Caco-2 (cell line): ENCODE data around the gene ARMH1. TPM values are rescaled to one million over a fixed set of nuclear protein-coding genes. Genes with fewer than 3 reads are reported as not detected.
A peak's percentile ranks its signal among the peaks of the same experiment; 100 is the strongest.

Source experiments
- BruUV-seq: library from RNA; stranded (reverse); fragments of 400-500 nt; replicated peaks from 2 replicates; lab custom pipeline; 2021; lab: Mats Ljungman, UMichigan
- CTCF ChIA-PET: fragments of 300-600 bp; sonication (Branson Sonifier 250); formaldehyde crosslinking; loops from one replicate; lab custom pipeline; 2022; ENCODE audit warnings: antibody characterized with exemption; lab: Charles Lee
- POLR2A ChIA-PET: fragments of 300-600 bp; sonication (Branson Sonifier 250); formaldehyde crosslinking; loops from one replicate; lab custom pipeline; 2022; ENCODE audit warnings: antibody characterized with exemption; lab: Charles Lee
- DNase-seq, 2 experiments: peaks; one replicate each; pipeline versions ENCODE4 v3.0.0 to v3.0.0-alpha.2; 2020 to 2022
- H3K27me3 ChIP-seq: replicated peaks from 2 replicates; pipeline ENCODE4 v1.6.0; 2011; ENCODE audit warnings: low read length; ENCODE audit not compliant: control insufficient read depth, insufficient read depth
- H3K36me3 ChIP-seq: 2 replicates; pipeline ENCODE4 v1.5.1; 2011; ENCODE audit warnings: low read length; ENCODE audit not compliant: control insufficient read depth, insufficient read depth
- H3K4me1 ChIP-seq: fragments of 250-450 bp; sonication (Bioruptor Pico); 2 replicates; pipeline ENCODE4 v1.5.1; 2020; ENCODE audit warnings: mild to moderate bottlenecking
- H3K4me3 ChIP-seq: 2 replicates; pipeline ENCODE4 v1.5.1; 2011; ENCODE audit warnings: low read depth, mild to moderate bottlenecking, control low read depth, low read length
- H3K9me3 ChIP-seq: fragments of 250-450 bp; sonication (Bioruptor Pico); 2 replicates; pipeline ENCODE4 v1.5.1; 2020; ENCODE audit warnings: mild to moderate bottlenecking, moderate library complexity
- H3K27ac Mint-ChIP-seq: one replicate; pipeline ENCODE4 v1.8.0; 2022; ENCODE audit warnings: mixed read lengths; ENCODE audit not compliant: unreplicated experiment
- H3K27me3 Mint-ChIP-seq: one replicate; pipeline ENCODE4 v1.8.0; 2022; ENCODE audit warnings: mixed read lengths; ENCODE audit not compliant: insufficient read depth, unreplicated experiment
- H3K36me3 Mint-ChIP-seq: one replicate; pipeline ENCODE4 v1.8.0; 2022; ENCODE audit warnings: mild to moderate bottlenecking, mixed read lengths; ENCODE audit not compliant: insufficient read depth, unreplicated experiment
- H3K4me1 Mint-ChIP-seq: one replicate; pipeline ENCODE4 v1.8.0; 2022; ENCODE audit warnings: low read depth, mixed read lengths; ENCODE audit not compliant: unreplicated experiment
- H3K4me3 Mint-ChIP-seq: one replicate; pipeline ENCODE4 v1.8.0; 2022; ENCODE audit warnings: mild to moderate bottlenecking, moderate library complexity, mixed read lengths; ENCODE audit not compliant: unreplicated experiment
- H3K9me3 Mint-ChIP-seq: one replicate; pipeline ENCODE4 v1.8.0; 2022; ENCODE audit warnings: mixed read lengths; ENCODE audit not compliant: unreplicated experiment
- intact Hi-C: fragments of 100-400 bp; cut with micrococcal nuclease; formaldehyde crosslinking; loops from one replicate; pipeline ENCODE4 v1.10.0; 2022; ENCODE audit not compliant: unreplicated experiment
- total RNA-seq: library from RNA; stranded (reverse); gene quantifications from 2 replicates; pipeline ENCODE4 v1.2.3, GENCODE V29; 2022
- TF ChIP-seq, protein P1 (sequence below), 2 experiments: fragments of 200-600 bp in 1 of 2; IDR thresholded peaks; 1 replicate in 1 of 2; 2 replicates in 1 of 2; pipeline versions ENCODE4 v1.5.1 to v1.8.0; 2011 to 2022; ENCODE audit warnings: antibody characterized with exemption in 1 of 2, control low read depth in 1 of 2, inconsistent platforms in 1 of 2, low read depth in 1 of 2, low read length in 1 of 2, mild to moderate bottlenecking in 1 of 2, moderate library complexity in 1 of 2; ENCODE audit not compliant: insufficient read depth in 1 of 2, severe bottlenecking in 1 of 2, unreplicated experiment in 1 of 2

Gene ARMH1
- total RNA-seq, 1 experiment from 2014 or later: not detected

DNA sequence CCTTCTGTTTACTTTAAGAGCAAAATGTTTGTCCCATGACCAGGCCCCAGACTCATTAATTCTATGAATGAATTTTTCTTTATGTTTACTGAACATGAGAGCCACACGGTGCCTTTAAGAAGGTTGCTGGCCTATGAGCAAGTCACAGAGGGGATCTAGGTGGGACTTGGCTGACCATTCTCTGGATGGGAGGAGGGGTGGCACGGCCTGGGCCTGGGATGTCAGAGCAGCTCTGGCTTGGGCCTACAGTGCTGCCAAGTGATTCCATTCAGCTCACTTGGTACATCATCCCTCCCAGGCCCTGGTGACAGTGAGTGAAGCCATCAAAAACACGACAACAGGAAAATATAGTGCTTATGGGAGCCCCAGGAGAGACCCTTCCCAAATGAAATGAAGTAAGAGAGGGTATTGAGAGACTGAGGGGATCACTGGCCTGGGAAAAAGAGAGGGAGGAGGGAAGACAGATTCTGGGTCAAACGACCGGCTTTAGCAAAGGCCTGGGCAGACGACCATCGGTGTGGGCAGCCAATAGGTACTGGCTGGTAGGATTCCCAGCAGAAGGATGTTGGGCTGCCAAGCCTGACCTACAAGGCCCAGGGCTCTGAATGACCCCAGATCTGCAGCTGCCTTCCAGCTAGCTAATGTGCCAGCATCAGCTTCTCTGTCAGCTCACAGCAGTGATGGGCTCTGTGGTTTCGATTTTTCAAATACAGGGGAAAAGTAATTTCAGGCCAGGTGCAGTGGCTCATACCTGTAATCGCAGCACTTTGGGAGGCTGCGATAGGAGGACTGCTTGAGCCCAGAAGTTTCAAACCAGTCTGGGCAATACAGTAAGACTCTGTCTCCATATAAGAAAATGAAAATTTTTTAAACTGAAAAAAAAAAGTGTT lies 3.5 kb upstream of the ARMH1 start:
- Histone ChIP-seq H3K9me3 (no peaks in the 10 kb centered on the region), H3K36me3 (no peaks in the 10 kb centered on the region), H3K4me1 (no peaks in the 10 kb centered on the region), H3K27me3 (no peaks in the 10 kb centered on the region), H3K4me3 (no peak overlapping the region)
- DNase-seq: peak in 1 of 2 experiments; percentile 12
- Mint-ChIP-seq H3K9me3 (no peaks in the 10 kb centered on the region), H3K4me3 (no peak overlapping the region), H3K27me3 (no peaks in the 10 kb centered on the region), H3K27ac (no peak overlapping the region), H3K4me1 (no peaks in the 10 kb centered on the region), H3K36me3 (peaks cover 8% of the 10 kb centered on the region)
- POLR2A ChIA-PET: no interaction called here
- TF ChIP-seq, protein P1, sequence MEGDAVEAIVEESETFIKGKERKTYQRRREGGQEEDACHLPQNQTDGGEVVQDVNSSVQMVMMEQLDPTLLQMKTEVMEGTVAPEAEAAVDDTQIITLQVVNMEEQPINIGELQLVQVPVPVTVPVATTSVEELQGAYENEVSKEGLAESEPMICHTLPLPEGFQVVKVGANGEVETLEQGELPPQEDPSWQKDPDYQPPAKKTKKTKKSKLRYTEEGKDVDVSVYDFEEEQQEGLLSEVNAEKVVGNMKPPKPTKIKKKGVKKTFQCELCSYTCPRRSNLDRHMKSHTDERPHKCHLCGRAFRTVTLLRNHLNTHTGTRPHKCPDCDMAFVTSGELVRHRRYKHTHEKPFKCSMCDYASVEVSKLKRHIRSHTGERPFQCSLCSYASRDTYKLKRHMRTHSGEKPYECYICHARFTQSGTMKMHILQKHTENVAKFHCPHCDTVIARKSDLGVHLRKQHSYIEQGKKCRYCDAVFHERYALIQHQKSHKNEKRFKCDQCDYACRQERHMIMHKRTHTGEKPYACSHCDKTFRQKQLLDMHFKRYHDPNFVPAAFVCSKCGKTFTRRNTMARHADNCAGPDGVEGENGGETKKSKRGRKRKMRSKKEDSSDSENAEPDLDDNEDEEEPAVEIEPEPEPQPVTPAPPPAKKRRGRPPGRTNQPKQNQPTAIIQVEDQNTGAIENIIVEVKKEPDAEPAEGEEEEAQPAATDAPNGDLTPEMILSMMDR (IDR thresholded peaks at IDR 0.05; ENCODE audit: insufficient read depth in 1 of 2, low read depth in 1 of 2, low read length in 1 of 2, severe bottlenecking in 1 of 2, unreplicated experiment in 1 of 2): no peak
- intact Hi-C loops: no loop called here
- CTCF ChIA-PET: no interaction called here
- no TSS peak for BruUV-seq

DNA sequence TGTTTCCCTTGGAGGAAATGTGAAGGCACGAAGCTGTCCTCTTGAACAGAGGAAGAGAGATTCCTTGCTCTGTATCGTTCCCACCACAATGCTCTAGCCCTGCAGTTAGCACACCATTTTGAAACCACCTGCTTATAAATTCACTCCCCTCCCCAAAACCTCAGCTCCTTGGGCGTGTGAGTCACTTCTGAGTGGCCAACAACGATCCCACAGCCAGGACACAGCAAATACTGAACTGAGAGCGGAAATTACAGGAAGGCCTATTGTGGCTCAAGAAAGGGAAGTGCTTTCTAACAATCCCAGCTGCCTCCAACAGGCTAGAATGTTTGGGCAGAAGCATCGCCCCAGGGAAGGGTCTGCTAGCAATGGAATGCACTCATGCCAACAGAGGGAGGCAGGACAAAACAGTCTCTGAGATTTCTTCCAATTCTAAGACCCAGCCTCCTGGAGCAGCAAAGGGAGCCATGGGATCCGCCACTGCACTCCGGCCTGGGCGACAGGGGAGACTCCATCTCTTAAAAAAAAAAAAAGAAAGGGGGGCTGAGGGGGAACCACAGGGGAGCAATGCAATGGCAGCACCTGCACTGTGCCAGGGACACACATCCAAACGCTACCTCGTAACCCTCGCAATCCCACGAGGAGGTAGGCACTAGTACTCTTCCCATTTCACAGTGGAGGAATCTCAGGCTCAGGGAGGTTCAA lies 2.1 kb upstream of the ARMH1 start:
- Histone ChIP-seq H3K4me1 (peaks cover 3% of the 10 kb centered on the region; the same call in 1 of the 2 replicates), H3K27me3 (no peaks in the 10 kb centered on the region), H3K36me3 (no peaks in the 10 kb centered on the region), H3K9me3 (no peaks in the 10 kb centered on the region), H3K4me3 (no peak overlapping the region)
- H3K9me3 Mint-ChIP-seq: no peaks in the 10 kb centered on the region
- peak in 1 of 2 experiments; percentile 33 for DNase-seq
- no peak overlapping the region for H3K4me3 Mint-ChIP-seq
- POLR2A ChIA-PET: no interaction called here
- intact Hi-C loops: no loop called here
- no peaks in the 10 kb centered on the region for H3K27me3 Mint-ChIP-seq
- no peaks in the 10 kb centered on the region for H3K4me1 Mint-ChIP-seq
- no peak overlapping the region for H3K27ac Mint-ChIP-seq
- TF ChIP-seq, protein P1 (IDR thresholded peaks at IDR 0.05; ENCODE audit: insufficient read depth in 1 of 2, low read depth in 1 of 2, low read length in 1 of 2, severe bottlenecking in 1 of 2, unreplicated experiment in 1 of 2): no peak
- BruUV-seq: no TSS peak
- CTCF ChIA-PET: no interaction called here
- H3K36me3 Mint-ChIP-seq: peaks cover 8% of the 10 kb centered on the region

DNA sequence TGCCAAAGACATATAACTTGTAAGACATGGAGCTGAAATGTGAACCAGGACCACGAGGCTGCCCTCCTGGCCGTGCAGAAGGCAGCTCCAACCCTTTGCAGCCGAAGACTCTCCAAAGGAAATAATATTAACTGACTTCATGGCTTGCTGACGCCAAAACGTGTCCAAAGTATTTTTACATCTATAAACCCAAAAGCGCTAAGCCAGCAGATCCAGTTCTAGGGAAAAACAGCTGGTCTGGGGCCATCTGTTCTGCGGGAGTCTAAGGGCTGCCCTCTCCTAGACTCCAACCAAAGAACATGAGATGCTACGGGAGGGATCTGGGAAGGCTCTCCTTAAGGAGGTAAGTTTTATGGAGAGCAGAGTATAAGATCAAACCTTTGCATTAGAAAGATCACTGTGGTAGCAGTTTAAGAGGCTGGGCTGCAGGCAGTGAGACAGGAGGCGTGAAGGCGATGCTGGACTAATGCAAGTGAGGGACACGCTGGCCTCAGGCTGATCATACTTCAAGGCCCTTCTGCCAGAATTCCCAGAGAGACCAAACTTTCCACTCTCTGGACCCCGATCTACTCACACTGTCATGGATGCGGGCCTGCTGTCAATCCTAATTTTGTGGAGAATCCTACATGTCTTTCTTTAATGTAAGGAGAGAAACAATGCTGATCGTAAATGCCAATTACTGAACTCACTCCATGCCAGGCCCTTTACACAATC lies 1.4 kb upstream of the ARMH1 start:
- H3K36me3 ChIP-seq: no peaks in the 10 kb centered on the region
- H3K36me3 Mint-ChIP-seq: peaks cover 8% of the 10 kb centered on the region
- no peaks in the 10 kb centered on the region for H3K9me3 ChIP-seq
- ChIA-PET CTCF (no interaction called here), POLR2A (interaction anchor here (1.1 kb wide), 1 partner anchor 49 kb away, joined by 5 read pairs; no protein-coding TSS in a partner anchor)
- H3K27me3 ChIP-seq: no peaks in the 10 kb centered on the region
- no peaks in the 10 kb centered on the region for H3K9me3 Mint-ChIP-seq
- H3K4me3 Mint-ChIP-seq: peak overlapping the region; percentile 75
- no peaks in the 10 kb centered on the region for H3K27me3 Mint-ChIP-seq
- BruUV-seq: TSS peak; percentile 54
- peak overlapping the region; percentile 88 for H3K27ac Mint-ChIP-seq
- H3K4me3 ChIP-seq: peak overlapping the region; percentile 73
- H3K4me1 ChIP-seq: peaks cover 3% of the 10 kb centered on the region; the same call in 1 of the 2 replicates
- no peaks in the 10 kb centered on the region for H3K4me1 Mint-ChIP-seq
- intact Hi-C loops: no loop called here
- peak in 1 of 2 experiments; percentile 1 for DNase-seq
- TF ChIP-seq, protein P1 (IDR thresholded peaks at IDR 0.05; ENCODE audit: insufficient read depth in 1 of 2, low read depth in 1 of 2, low read length in 1 of 2, severe bottlenecking in 1 of 2, unreplicated experiment in 1 of 2): no peak
